GM12874 (cell line): Measurements from ENCODE around the gene CHKA.

Experiments
- CTCF ChIP-seq: IDR thresholded peaks from 2 replicates; pipeline ENCODE4 v1.5.1; 2011; ENCODE audit warnings: low read depth, mild to moderate bottlenecking, control low read depth, low read length, moderate library complexity; ENCODE audit not compliant: insufficient read depth

CHKA gene

DNA sequence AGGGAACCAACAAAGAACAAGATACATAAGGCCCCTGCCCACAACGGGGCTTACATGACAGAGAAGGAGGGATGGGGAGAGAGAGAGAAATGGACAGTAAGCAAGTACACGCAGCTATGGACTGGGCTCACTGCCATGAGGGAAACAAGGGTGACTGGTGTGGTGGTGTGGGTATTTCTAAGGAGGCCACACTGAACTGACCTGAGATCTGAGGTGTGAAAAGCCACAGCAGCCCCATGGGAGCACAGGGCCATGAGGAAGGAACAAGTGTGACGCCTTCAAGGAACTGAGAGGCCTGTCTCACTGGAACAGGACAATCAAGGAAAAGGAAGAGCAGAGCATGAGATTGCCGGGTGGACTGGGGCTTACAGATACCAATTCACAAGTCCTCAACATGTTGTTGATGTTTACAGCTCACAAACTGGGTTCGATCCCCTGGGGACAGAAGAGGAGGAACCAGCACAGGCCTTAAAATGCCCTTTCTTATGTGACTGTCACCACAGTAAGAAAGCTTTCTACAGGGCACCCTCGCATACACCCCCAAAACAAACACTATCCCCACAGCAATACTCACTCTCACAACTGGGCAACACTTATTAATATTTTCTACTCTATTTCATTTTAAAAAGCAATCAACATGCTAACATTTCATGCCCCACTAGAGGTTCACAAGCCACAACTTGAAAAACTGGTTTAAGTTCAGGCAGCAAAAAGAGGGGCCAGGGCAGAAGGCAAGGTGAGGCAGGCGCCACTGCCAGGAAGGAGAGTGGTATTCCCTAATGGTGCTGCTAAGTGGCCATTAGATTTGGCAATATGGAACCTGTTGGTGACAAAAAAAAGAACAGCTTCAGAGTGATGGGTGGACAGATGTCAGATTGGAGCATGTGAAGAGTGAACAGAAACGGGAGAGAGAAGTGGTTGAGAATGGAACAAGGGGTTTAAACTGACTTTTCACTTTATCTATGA, 43.3 kb downstream of the CHKA start:
- TF ChIP-seq CTCF: no peak

DNA sequence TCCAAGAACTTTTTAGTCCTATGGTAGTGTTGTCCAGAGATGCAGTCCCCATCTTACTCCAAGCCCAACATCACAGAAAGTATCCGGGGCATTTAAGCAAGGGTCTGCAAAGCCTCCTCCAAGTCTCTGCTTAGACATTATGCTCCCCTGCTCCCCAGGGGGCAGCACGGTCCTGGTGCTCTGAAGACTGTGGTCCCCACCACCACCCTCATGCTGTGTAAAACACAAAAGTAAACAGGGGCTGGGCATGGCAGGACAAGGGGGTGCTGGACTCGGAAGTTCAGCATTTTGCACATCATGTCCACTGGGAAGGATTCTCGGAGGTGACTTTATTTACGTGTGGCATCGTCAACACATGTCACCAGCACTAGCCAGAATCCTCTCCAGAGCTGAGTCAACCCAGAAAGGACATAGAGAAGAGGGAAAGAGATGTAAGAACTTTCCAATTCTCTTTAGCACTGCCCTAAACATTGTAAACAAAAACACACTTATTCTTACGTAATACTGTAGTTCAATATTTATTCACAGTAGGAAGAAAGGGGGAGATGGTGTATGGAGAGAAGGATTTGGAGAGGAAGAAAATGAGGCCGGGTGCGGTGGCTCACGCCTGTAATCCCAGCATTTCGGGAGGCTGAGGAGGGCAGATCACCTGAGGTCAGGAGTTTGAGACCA, 44.7 kb downstream of the CHKA start:
- peak; percentile 29; the same call in 1 of the 2 replicates for TF ChIP-seq CTCF

DNA sequence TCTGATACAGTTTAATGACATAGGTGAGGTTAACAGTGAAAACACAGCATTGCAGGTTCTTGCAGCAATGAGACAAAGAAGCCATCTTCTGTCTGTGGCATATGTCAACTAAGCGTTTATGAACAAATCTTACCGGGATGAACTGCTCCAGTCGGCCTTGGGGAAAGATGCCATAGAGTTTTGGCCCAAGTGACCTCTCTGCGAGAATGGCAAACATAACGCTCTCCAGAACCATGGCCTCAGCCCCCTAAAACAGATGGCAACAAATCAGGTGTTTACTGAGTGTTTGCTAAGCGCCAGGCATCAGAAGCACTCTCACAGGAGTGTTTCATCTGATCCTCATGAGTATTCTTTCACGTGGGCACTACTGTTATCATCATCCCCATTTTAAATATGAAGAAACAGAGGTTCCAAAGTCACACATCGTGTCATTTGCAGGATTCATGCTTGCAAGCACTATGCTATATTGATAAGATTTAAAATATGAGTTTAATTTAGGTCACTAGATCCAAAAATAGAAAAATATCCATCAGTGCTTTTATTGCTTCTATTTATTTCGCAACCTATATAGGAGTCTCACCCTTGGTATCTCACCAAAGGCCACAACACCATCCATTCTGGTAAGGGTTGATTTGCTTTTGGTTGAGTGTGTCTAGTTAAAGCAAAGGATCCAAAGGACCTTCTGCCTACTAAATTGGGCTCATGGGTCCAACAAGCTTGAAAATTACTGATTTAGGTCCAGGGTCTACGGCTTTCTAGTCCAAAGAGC, 46.4 kb downstream of the CHKA start:
- no peak for TF ChIP-seq CTCF

DNA sequence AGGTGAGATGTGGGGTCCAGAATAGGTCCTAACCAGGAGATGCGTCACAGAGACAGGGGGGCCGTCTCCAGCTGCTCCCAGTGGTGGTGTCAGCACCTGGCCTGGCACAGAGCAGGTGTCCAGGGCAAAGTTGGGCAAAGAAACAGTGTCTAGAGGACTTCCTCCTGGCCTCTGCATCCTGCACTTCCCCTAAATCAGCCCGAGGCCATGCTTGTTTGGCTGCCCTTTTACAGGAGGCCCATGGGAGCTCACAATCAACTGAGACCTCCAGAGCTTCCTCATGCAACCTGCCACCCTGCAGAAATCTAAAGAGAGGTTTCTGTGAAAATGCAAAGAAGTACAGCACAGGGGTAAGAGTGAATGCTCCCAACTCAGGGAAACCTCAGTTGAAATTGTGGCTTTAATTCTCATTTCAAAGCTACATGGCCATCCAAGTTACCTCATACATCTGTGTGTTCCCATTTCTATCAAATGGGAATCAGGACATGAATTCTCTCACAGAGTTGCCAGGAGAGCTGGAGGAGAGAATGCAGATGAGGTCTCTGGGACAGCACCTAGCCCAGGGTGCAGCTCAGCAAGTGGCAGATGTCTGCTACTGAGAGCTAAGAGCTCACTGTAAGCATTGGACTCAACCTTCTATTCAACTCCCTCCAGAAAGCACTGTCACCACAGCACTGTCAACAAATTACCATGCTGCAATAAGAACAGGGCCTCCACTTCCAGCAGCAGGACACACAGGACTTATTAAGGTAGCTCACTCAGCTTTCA, 49.7 kb downstream of the CHKA start:
- TF ChIP-seq CTCF: no peak

DNA sequence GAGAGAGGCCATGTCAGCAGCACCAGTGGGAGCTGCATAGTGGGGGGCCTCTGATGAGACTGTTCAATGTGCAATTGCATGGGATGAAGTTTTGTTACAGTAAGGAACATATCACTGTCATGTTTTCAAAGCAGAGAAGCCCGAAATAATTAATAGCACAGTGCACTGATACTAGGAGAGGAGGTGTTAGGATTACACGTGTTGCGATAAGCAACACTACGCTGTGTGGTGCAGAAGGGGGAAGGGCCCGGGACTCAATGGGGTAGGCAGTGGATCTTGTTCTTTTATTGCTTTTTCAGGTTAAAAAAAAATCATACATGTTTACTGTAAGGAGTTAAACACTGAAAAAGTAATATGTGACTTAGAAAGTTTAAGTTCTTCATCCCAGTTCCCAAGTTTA, 53.2 kb downstream of the CHKA start:
- no peak for TF ChIP-seq CTCF

DNA sequence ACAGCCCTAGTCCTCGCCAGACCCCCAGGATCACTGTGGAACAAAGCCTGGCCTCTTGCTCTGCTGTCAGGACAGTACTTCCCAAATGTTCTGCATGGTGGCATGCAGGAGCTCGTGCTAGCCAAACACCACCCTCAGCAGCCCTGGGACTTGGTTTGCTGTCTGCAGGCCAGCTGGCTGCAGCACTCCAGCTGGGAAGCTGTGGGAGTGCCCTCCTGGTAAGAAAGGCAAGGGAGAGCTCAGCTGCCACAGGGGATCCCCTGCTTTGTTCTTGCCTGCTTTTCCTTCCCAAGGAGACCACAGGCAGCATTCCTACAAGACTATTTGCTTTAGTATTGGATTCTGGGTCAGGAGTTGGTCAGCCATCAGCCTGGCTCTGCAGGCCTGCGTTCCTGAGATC, 54.4 kb downstream of the CHKA start:
- no peak for TF ChIP-seq CTCF
